ENCODE results near the gene CCDC12. TPM values are rescaled to one million over a fixed set of nuclear protein-coding genes. Genes with fewer than 3 reads are reported as not detected.

Gene CCDC12
- total and polyA plus RNA-seq, 2 donors (not counting 1 experiment from before 2014, with no cell fraction given), result 84.0 to 97.3 TPM

DNA sequence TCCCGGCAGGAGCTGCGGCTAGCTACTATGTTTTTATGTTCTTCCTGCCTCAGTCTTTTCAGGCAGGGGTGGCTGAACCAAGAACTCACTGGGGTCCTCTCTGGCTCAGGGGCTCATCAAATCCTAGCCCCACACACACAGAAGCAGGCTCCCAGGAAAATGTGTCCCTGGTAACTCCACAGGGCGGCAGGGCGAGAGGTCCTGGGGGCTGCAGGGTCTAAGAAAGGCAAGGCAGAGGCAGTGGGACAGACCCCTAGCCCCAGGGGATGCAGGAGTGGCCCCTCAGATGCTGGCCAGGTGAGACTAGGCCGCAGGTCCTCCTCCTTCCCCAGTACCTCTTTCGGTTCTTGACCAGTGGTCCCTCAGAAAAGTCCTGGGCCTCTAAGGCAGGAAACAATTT is 50.1 kb downstream of the CCDC12 start:
- peaks cover 28% of the 10 kb centered on the region for H4K20me1 ChIP-seq (ENCODE audit: control insufficient read depth, insufficient read depth, low read length, poor library complexity, severe bottlenecking)
- H3K9ac ChIP-seq (ENCODE audit: low read length), result peak overlapping the region; percentile 61
- 36% methylated on average over 6 of the region's 6 CpGs for WGBS (ENCODE audit: insufficient coverage)
- peak overlapping the region; percentile 85 to 92 for H3K27ac ChIP-seq (ENCODE audit: low read length in 2 of 2)
- intact Hi-C loops (cut with micrococcal nuclease), result loop anchor here (2.0 to 10.0 kb wide), 4 partner anchors 18 to 398 kb away; partner anchors contain the start of genes KIF9, KLHL18 and SETD2
- Mint-ChIP-seq H3K9me3 (ENCODE audit: insufficient read depth) (peaks cover 3% of the 10 kb centered on the region), H3K27ac (peak overlapping the region; percentile 86), H3K4me1 (peaks cover 83% of the 10 kb centered on the region), H3K4me3 (peak overlapping the region; percentile 79), H3K27me3 (no peaks in the 10 kb centered on the region)
- DNase-seq (no peak), ATAC-seq (ENCODE audit: low read depth) (no peak)
- H3K4me2 ChIP-seq (replicated peaks; ENCODE audit: low read depth, low read length, poor library complexity, severe bottlenecking), result peak overlapping the region; percentile 89
- no peak overlapping the region for H2AFZ ChIP-seq (ENCODE audit: insufficient read depth, low read depth, low read length, poor library complexity, severe bottlenecking)
- H3K36me3 ChIP-seq (replicated peaks in 1 of 2; ENCODE audit: control extremely low read depth in 1 of 2, control insufficient read depth in 1 of 2, extremely low read depth in 1 of 2, insufficient read depth in 2 of 2, low read length in 1 of 2), result peaks cover 4 to 48% of the 10 kb centered on the region in 2 experiments
- H3K79me2 ChIP-seq (ENCODE audit: control insufficient read depth, insufficient read depth, low read length), result peaks cover 61% of the 10 kb centered on the region
- peak overlapping the region; percentile 26 to 56 (median 44) for H3K4me3 ChIP-seq (ENCODE audit: control extremely low read depth in 1 of 5, extremely low read depth in 1 of 5, insufficient read depth in 1 of 5, low read depth in 2 of 5, low read length in 4 of 5)
- no peaks in the 10 kb centered on the region for H3K27me3 ChIP-seq (replicated peaks in 1 of 4; ENCODE audit: control extremely low read depth in 1 of 4, control insufficient read depth in 3 of 4, insufficient read depth in 4 of 4, low read length in 3 of 4)
- ChIA-PET CTCF (interaction anchor here (0.7 to 13.6 kb wide), 7 partner anchors 12 to 397 kb away, joined by 3 to 146 read pairs (median 4); partner anchors contain the start of gene NBEAL2), POLR2A (interaction anchor here (1.2 to 2.9 kb wide), 4 partner anchors 10 to 53 kb away, joined by 4 to 15 read pairs (median 10); partner anchors contain the start of genes CCDC12 and NBEAL2)
- peaks cover 2 to 9% (median 7%) of the 10 kb centered on the region in 3 donors for H3K9me3 ChIP-seq (ENCODE audit: control extremely low read depth in 1 of 3, control insufficient read depth in 2 of 3, insufficient read depth in 1 of 3, low read length in 2 of 3)
- peaks cover 84 to 86% of the 10 kb centered on the region in 2 donors for H3K4me1 ChIP-seq (ENCODE audit: control insufficient read depth in 2 of 2, insufficient read depth in 2 of 2, low read length in 2 of 2)
- TF ChIP-seq CTCF (IDR thresholded peaks at IDR 0.05) (no peak), EZH2 (IDR thresholded peaks at IDR 0.05; ENCODE audit: borderline replicate concordance, insufficient read depth, low read depth, low read length, poor library complexity, severe bottlenecking) (no peak)

- H3K79me2 ChIP-seq (ENCODE audit: control insufficient read depth, insufficient read depth, low read length), result peaks cover 58% of the 10 kb centered on the region
- ChIA-PET CTCF (interaction anchor here (0.7 to 13.6 kb wide), 5 partner anchors 48 to 397 kb away, joined by 3 to 146 read pairs (median 3); partner anchors contain the start of gene NBEAL2), POLR2A (interaction anchor here (1.8 to 2.9 kb wide), 2 partner anchors 50 to 54 kb away, joined by 14 to 15 read pairs; partner anchors contain the start of genes CCDC12 and NBEAL2)
- peaks cover 80 to 82% of the 10 kb centered on the region in 2 donors for H3K4me1 ChIP-seq (ENCODE audit: control insufficient read depth in 2 of 2, insufficient read depth in 2 of 2, low read length in 2 of 2)
- Mint-ChIP-seq H3K4me3 (peak overlapping the region; percentile 79), H3K27me3 (no peaks in the 10 kb centered on the region), H3K27ac (peak overlapping the region; percentile 86), H3K4me1 (peaks cover 78% of the 10 kb centered on the region), H3K9me3 (ENCODE audit: insufficient read depth) (peaks cover 3% of the 10 kb centered on the region)
- H3K27ac ChIP-seq (ENCODE audit: low read length in 2 of 2), result peak overlapping the region; percentile 85 to 92
- H3K4me2 ChIP-seq (replicated peaks; ENCODE audit: low read depth, low read length, poor library complexity, severe bottlenecking), result peak overlapping the region; percentile 89
- DNase-seq (no peak), ATAC-seq (ENCODE audit: low read depth) (no peak)
- peak overlapping the region; percentile 26 to 56 (median 44) for H3K4me3 ChIP-seq (ENCODE audit: control extremely low read depth in 1 of 5, extremely low read depth in 1 of 5, insufficient read depth in 1 of 5, low read depth in 2 of 5, low read length in 4 of 5)
- H4K20me1 ChIP-seq (ENCODE audit: control insufficient read depth, insufficient read depth, low read length, poor library complexity, severe bottlenecking), result peaks cover 32% of the 10 kb centered on the region
- no peaks in the 10 kb centered on the region for H3K27me3 ChIP-seq (replicated peaks in 1 of 4; ENCODE audit: control extremely low read depth in 1 of 4, control insufficient read depth in 3 of 4, insufficient read depth in 4 of 4, low read length in 3 of 4)
- intact Hi-C loops (cut with micrococcal nuclease), result loop anchor here (2.0 to 10.0 kb wide), 4 partner anchors 17 to 399 kb away; partner anchors contain the start of genes KIF9, KLHL18 and SETD2
- H2AFZ ChIP-seq (ENCODE audit: insufficient read depth, low read depth, low read length, poor library complexity, severe bottlenecking), result no peak overlapping the region
- peak overlapping the region; percentile 61 for H3K9ac ChIP-seq (ENCODE audit: low read length)
- WGBS (ENCODE audit: insufficient coverage), result 48% methylated on average over 6 of the region's 6 CpGs
- peaks cover 4 to 52% of the 10 kb centered on the region in 2 experiments for H3K36me3 ChIP-seq (replicated peaks in 1 of 2; ENCODE audit: control extremely low read depth in 1 of 2, control insufficient read depth in 1 of 2, extremely low read depth in 1 of 2, insufficient read depth in 2 of 2, low read length in 1 of 2)
- TF ChIP-seq CTCF (IDR thresholded peaks at IDR 0.05), result no peak
- no peak for TF ChIP-seq EZH2 (IDR thresholded peaks at IDR 0.05; ENCODE audit: borderline replicate concordance, insufficient read depth, low read depth, low read length, poor library complexity, severe bottlenecking)
- H3K9me3 ChIP-seq (ENCODE audit: control extremely low read depth in 1 of 3, control insufficient read depth in 2 of 3, insufficient read depth in 1 of 3, low read length in 2 of 3), result peaks cover 2 to 9% (median 7%) of the 10 kb centered on the region in 3 donors
Observed at GRCh38 chr3:46926039-46926438, 50.5 kb downstream of the CCDC12 start.

All from B cell (primary cell).